WI38 (cell line): ENCODE results near the gene PHACTR1.
"Not testable (repeated sequence)": the region's sequence is repeated elsewhere in the genome, so short reads cannot be mapped to it uniquely, and the experiment has no call there.

ENCODE experiments used
- H3K4me3 ChIP-seq: 2 replicates; pipeline ENCODE4 v1.5.1; 2011; ENCODE audit warnings: low read depth, mild to moderate bottlenecking, control low read depth, low read length
- CTCF ChIP-seq: IDR thresholded peaks from 2 replicates; pipeline ENCODE4 v1.5.1; 2012; ENCODE audit warnings: low read depth, mild to moderate bottlenecking, control low read depth, low read length

PHACTR1 gene

GRCh38 chr6:12719017-12719416 lies 2.5 kb downstream of the PHACTR1 start:
- TF ChIP-seq CTCF = no peak

GRCh38 chr6:12720310-12720709 lies 3.7 kb downstream of the PHACTR1 start:
- no peak for TF ChIP-seq CTCF
- no peak overlapping the region for H3K4me3 ChIP-seq

More at GRCh38 chr6:12719017-12719416, 2.5 kb downstream of the PHACTR1 start:
- no peak overlapping the region for H3K4me3 ChIP-seq

GRCh38 chr6:12725263-12725662 lies 8.7 kb downstream of the PHACTR1 start:
- no peak for TF ChIP-seq CTCF
- no peak overlapping the region for H3K4me3 ChIP-seq

- TF ChIP-seq CTCF = no peak
- no peak overlapping the region for H3K4me3 ChIP-seq
These were observed 12.9 kb downstream of the PHACTR1 start for GRCh38 chr6:12729467-12729866.

- H3K4me3 ChIP-seq = not testable (repeated sequence)
These were observed 14.2 kb downstream of the PHACTR1 start for GRCh38 chr6:12730809-12731208.

- H3K4me3 ChIP-seq = no peak overlapping the region
- no peak for TF ChIP-seq CTCF
These were observed 17.3 kb downstream of the PHACTR1 start for GRCh38 chr6:12733876-12734275.

GRCh38 chr6:12735786-12736185 lies 19.2 kb downstream of the PHACTR1 start:
- no peak overlapping the region for H3K4me3 ChIP-seq
- TF ChIP-seq CTCF = no peak

- TF ChIP-seq CTCF = no peak
These were observed 31.8 kb downstream of the PHACTR1 start for GRCh38 chr6:12748411-12748810.

More at GRCh38 chr6:12748411-12748810, 31.8 kb downstream of the PHACTR1 start:
- no peak overlapping the region for H3K4me3 ChIP-seq
